Mucosa of stomach (tissue), 1 donor: ENCODE results near the gene MYT1.
"Not testable (repeated sequence)": the region's sequence is repeated elsewhere in the genome, so short reads cannot be mapped to it uniquely, and the experiment has no call there.

Experiments used
- H3K27me3 ChIP-seq: one replicate; pipeline ENCODE4 v1.7.0; 2013; ENCODE audit warnings: mild to moderate bottlenecking, low read length; ENCODE audit not compliant: control insufficient read depth, insufficient read depth
- H3K36me3 ChIP-seq: one replicate; pipeline ENCODE4 v1.7.0; 2013; ENCODE audit warnings: low read length; ENCODE audit not compliant: control insufficient read depth, insufficient read depth
- H3K4me1 ChIP-seq: one replicate; pipeline ENCODE4 v1.7.0; 2013; ENCODE audit warnings: mild to moderate bottlenecking, low read length; ENCODE audit not compliant: control insufficient read depth, insufficient read depth
- H3K4me3 ChIP-seq: one replicate; pipeline ENCODE4 v1.7.0; 2013; ENCODE audit warnings: low read length
- H3K9ac ChIP-seq: one replicate; pipeline ENCODE4 v1.7.0; 2013; ENCODE audit warnings: mild to moderate bottlenecking, low read length, moderate library complexity
- H3K9me3 ChIP-seq: one replicate; pipeline ENCODE4 v1.7.0; 2013; ENCODE audit warnings: mild to moderate bottlenecking, low read length, moderate library complexity; ENCODE audit not compliant: control insufficient read depth
- donor health status: Pancreatic carcinoma.

Gene MYT1

DNA sequence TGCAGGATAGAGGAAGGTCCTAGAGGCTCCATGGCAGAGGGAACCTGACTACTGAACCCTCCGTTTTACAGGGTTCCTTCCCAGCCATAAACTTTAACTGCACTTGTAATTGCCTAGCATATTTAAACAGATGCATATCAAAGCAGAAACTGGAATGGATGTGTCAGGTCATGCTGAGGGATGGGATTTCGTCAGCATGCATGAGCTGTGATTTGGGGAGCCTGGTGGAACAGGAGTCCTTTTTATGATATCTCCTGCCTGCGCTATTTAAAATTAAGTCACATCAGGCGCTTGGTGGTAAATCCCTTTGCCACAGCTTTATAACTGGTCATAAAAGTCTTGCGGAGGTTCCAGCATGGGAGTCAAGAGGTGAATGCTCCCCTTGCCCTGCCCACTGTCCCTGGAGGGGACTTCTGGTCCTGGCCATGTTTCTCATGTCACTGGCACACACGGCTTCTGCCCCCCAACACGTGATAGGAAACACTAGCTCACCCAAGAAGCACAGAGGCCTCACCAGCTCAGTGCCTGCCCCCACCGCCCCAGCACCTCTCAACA lies 65.3 kb downstream of the MYT1 start:
- H3K4me3 ChIP-seq: no peak overlapping the region
- H3K9me3 ChIP-seq: no peaks in the 10 kb centered on the region
- H3K27me3 ChIP-seq: no peaks in the 10 kb centered on the region
- H3K36me3 ChIP-seq: no peaks in the 10 kb centered on the region
- H3K9ac ChIP-seq: no peak overlapping the region
- no peaks in the 10 kb centered on the region for H3K4me1 ChIP-seq

DNA sequence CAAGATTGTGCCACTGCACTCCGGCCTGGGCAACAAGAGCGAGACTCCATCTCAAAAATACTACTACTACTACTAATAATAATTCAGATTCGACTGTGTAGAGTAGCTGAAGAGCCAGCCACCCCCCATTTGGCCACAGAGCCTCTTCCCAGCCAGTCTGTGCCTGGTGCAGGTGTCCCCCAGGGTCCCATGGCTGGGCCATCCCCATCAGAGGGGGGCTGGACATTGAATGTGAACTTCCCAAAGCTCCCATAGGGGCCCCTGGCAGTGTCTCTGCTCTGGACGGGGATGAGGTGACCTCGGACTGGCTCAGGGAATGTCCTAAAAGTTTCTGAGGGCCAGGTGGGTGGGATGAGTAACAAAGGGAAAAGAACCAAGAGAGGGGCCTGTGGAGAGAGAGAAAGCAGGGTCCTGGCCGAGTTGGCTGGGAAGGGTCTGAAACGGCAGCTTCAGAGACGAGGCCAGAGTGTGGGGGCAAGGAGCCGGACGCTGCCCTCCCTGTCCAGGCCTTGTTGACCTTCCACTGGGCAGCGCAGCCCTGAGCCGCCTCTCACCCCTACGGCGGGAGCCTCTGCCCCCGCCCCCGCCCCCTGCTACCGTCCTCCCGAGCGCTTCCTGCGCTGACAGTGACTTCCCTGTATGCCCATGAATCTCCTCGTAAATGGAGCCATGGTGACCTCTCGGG lies 66.4 kb downstream of the MYT1 start:
- no peak overlapping the region for H3K9ac ChIP-seq
- no peaks in the 10 kb centered on the region for H3K9me3 ChIP-seq
- no peaks in the 10 kb centered on the region for H3K36me3 ChIP-seq
- H3K4me3 ChIP-seq: no peak overlapping the region
- no peaks in the 10 kb centered on the region for H3K27me3 ChIP-seq
- H3K4me1 ChIP-seq: no peaks in the 10 kb centered on the region

- H3K9ac ChIP-seq: no peak overlapping the region
- H3K36me3 ChIP-seq: no peaks in the 10 kb centered on the region
- H3K27me3 ChIP-seq: no peaks in the 10 kb centered on the region
- no peaks in the 10 kb centered on the region for H3K9me3 ChIP-seq
- no peaks in the 10 kb centered on the region for H3K4me1 ChIP-seq
- H3K4me3 ChIP-seq: no peak overlapping the region
These were observed 67.6 kb downstream of the MYT1 start for GRCh38 chr20:64231621-64232550.

GRCh38 chr20:64232794-64233193 lies 68.5 kb downstream of the MYT1 start:
- no peaks in the 10 kb centered on the region for H3K27me3 ChIP-seq
- H3K4me1 ChIP-seq: no peaks in the 10 kb centered on the region
- no peak overlapping the region for H3K9ac ChIP-seq
- H3K4me3 ChIP-seq: no peak overlapping the region
- H3K9me3 ChIP-seq: no peaks in the 10 kb centered on the region
- H3K36me3 ChIP-seq: no peaks in the 10 kb centered on the region

- no peaks in the 10 kb centered on the region for H3K27me3 ChIP-seq
- H3K4me3 ChIP-seq: no peak overlapping the region
- no peaks in the 10 kb centered on the region for H3K4me1 ChIP-seq
- no peaks in the 10 kb centered on the region for H3K36me3 ChIP-seq
- H3K9me3 ChIP-seq: no peaks in the 10 kb centered on the region
- no peak overlapping the region for H3K9ac ChIP-seq
These were observed 69.5 kb downstream of the MYT1 start for GRCh38 chr20:64233725-64234124.

DNA sequence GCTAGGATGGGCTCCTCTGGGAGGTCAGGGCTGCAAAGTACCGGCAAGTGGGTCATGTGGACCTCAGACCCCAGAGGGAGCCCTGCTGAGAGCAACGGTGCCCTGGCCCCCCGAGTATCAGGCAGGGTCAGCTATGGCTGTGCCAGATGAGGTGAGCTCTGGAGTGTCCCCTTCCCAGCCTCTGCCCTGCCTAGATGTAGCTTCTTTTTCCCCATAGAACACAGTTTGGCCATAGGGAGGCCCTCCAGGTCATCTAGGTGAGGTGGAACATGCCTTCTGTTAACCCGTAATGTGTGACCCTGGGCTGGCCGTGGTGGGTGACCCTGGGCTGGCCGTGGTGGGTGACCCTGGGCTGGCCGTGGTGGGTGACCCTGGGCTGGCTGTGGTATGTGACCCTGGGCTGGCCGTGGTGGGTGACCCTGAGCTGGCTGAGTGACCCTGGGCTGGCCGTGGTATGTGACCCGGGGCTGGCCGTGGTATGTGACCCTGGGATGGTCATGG lies 70.1 kb downstream of the MYT1 start:
- no peaks in the 10 kb centered on the region for H3K27me3 ChIP-seq
- H3K36me3 ChIP-seq: no peaks in the 10 kb centered on the region
- no peak overlapping the region for H3K9ac ChIP-seq
- no peaks in the 10 kb centered on the region for H3K9me3 ChIP-seq
- H3K4me1 ChIP-seq: no peaks in the 10 kb centered on the region
- no peak overlapping the region for H3K4me3 ChIP-seq

- not testable (repeated sequence) for H3K27me3 ChIP-seq, H3K9ac ChIP-seq, H3K4me3 ChIP-seq, H3K36me3 ChIP-seq, H3K9me3 ChIP-seq, H3K4me1 ChIP-seq
These were observed 70.8 kb downstream of the MYT1 start for GRCh38 chr20:64234921-64235565.

- Histone ChIP-seq H3K27me3 (no peaks in the 10 kb centered on the region), H3K36me3 (no peaks in the 10 kb centered on the region), H3K4me3 (no peak overlapping the region), H3K4me1 (no peaks in the 10 kb centered on the region), H3K9ac (no peak overlapping the region), H3K9me3 (no peaks in the 10 kb centered on the region)
These were observed 72.2 kb downstream of the MYT1 start for GRCh38 chr20:64236137-64237088.

DNA sequence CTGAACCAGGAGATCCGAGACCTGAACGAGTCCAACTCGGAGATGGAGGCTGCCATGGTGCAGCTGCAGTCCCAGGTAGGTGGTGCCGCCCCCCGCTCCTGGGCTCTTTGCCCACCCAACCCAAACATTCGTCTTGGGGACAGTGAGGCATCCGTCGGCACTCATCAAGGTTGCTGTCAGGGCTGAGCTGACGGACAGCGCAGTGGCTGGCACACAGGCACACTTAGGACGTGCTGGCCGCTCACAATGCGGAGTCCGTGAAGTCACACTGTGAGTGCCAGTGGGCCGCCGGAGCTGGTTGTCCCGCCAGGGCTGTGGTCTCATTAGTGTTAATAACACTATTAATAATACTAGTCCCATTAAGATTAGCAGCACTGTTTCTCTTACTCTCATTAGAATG lies 73.1 kb downstream of the MYT1 start:
- Histone ChIP-seq H3K9ac (no peak overlapping the region), H3K9me3 (no peaks in the 10 kb centered on the region), H3K36me3 (no peaks in the 10 kb centered on the region), H3K27me3 (no peaks in the 10 kb centered on the region), H3K4me1 (no peaks in the 10 kb centered on the region), H3K4me3 (no peak overlapping the region)

GRCh38 chr20:64238115-64238825 lies 74.0 kb downstream of the MYT1 start:
- H3K9me3 ChIP-seq: no peaks in the 10 kb centered on the region
- no peak overlapping the region for H3K4me3 ChIP-seq
- H3K27me3 ChIP-seq: no peaks in the 10 kb centered on the region
- H3K36me3 ChIP-seq: no peaks in the 10 kb centered on the region
- H3K9ac ChIP-seq: no peak overlapping the region
- H3K4me1 ChIP-seq: no peaks in the 10 kb centered on the region
